Trophoblast cell (in vitro differentiated cells and primary cell): ENCODE results near the gene SEL1L.

Experiments used
- DNase-seq, 2 donors: peaks; one replicate each; pipeline ENCODE4 v3.0.0-alpha.2; 2016
- H2AFZ ChIP-seq: 2 replicates; pipeline ENCODE4 v1.6.1; 2013; ENCODE audit warnings: low read length, moderate library complexity, mild to moderate bottlenecking; ENCODE audit not compliant: insufficient read depth, poor library complexity
- H2AK5ac ChIP-seq: 2 replicates; pipeline ENCODE4 v1.6.1; 2013; ENCODE audit warnings: mild to moderate bottlenecking, low read length
- H2BK120ac ChIP-seq: 2 replicates; pipeline ENCODE4 v1.6.1; 2013; ENCODE audit warnings: low read length, mild to moderate bottlenecking, moderate library complexity; ENCODE audit not compliant: insufficient read depth, poor library complexity
- H2BK12ac ChIP-seq: 2 replicates; pipeline ENCODE4 v1.6.1; 2013; ENCODE audit warnings: mild to moderate bottlenecking, low read length, moderate library complexity
- H2BK5ac ChIP-seq: 2 replicates; pipeline ENCODE4 v1.6.1; 2013; ENCODE audit warnings: low read length, low read depth, moderate library complexity, mild to moderate bottlenecking; ENCODE audit not compliant: poor library complexity
- H3K14ac ChIP-seq: 2 replicates; pipeline ENCODE4 v1.6.1; 2013; ENCODE audit warnings: mild to moderate bottlenecking, low read length
- H3K18ac ChIP-seq: 2 replicates; pipeline ENCODE4 v1.6.1; 2013; ENCODE audit warnings: mild to moderate bottlenecking, low read length
- H3K23ac ChIP-seq: 2 replicates; pipeline ENCODE4 v1.6.1; 2013; ENCODE audit warnings: low read length
- H3K27ac ChIP-seq: 2 replicates; pipeline ENCODE4 v1.5.1; 2013; ENCODE audit warnings: low read depth, mild to moderate bottlenecking, inconsistent platforms, low read length, moderate library complexity
- H3K27me3 ChIP-seq: 2 replicates; pipeline ENCODE4 v1.6.1; 2013; ENCODE audit warnings: inconsistent platforms, mild to moderate bottlenecking, low read length, moderate library complexity; ENCODE audit not compliant: insufficient read depth
- H3K36me3 ChIP-seq, 2 experiments: 1 replicate in 1 of 2; 2 replicates in 1 of 2; pipeline ENCODE4 v1.6.1; 2013; ENCODE audit warnings: low read length in 2 of 2, mild to moderate bottlenecking in 2 of 2, moderate library complexity in 1 of 2; ENCODE audit not compliant: insufficient read depth in 2 of 2, control insufficient read depth in 1 of 2
- H3K4ac ChIP-seq: 2 replicates; pipeline ENCODE4 v1.6.1; 2013; ENCODE audit warnings: low read depth, mild to moderate bottlenecking, low read length, moderate library complexity
- H3K4me1 ChIP-seq, 2 experiments: 1 replicate in 1 of 2; 2 replicates in 1 of 2; pipeline ENCODE4 v1.6.1; 2013; ENCODE audit warnings: low read length in 2 of 2, mild to moderate bottlenecking in 2 of 2, moderate library complexity in 1 of 2; ENCODE audit not compliant: insufficient read depth in 2 of 2, control insufficient read depth in 1 of 2
- H3K4me2 ChIP-seq: 2 replicates; pipeline ENCODE4 v1.6.1; 2013; ENCODE audit warnings: inconsistent platforms, mild to moderate bottlenecking, low read length, moderate library complexity
- H3K4me3 ChIP-seq: 2 replicates; pipeline ENCODE4 v1.5.1; 2013; ENCODE audit warnings: mild to moderate bottlenecking, low read depth, low read length, inconsistent platforms
- H3K79me1 ChIP-seq: one replicate; pipeline ENCODE4 v1.6.1; 2013; ENCODE audit warnings: low read length
- H3K79me2 ChIP-seq: 2 replicates; pipeline ENCODE4 v1.6.1; 2013; ENCODE audit warnings: low read length, mild to moderate bottlenecking; ENCODE audit not compliant: control insufficient read depth, insufficient read depth, poor library complexity
- H3K9ac ChIP-seq: 2 replicates; pipeline ENCODE4 v1.6.1; 2013; ENCODE audit warnings: mild to moderate bottlenecking, low read length
- H3K9me3 ChIP-seq: 2 replicates; pipeline ENCODE4 v1.6.1; 2013; ENCODE audit warnings: low read depth, mild to moderate bottlenecking, control low read depth, inconsistent platforms, low read length; ENCODE audit not compliant: insufficient read depth
- H4K12ac ChIP-seq: 2 replicates; pipeline ENCODE4 v1.6.1; 2013; ENCODE audit warnings: low read depth, mild to moderate bottlenecking, low read length, moderate library complexity
- H4K8ac ChIP-seq: 2 replicates; pipeline ENCODE4 v1.6.1; 2013; ENCODE audit warnings: low read depth, mild to moderate bottlenecking, low read length, moderate library complexity
- H4K91ac ChIP-seq: one replicate; pipeline ENCODE4 v1.6.1; 2013; ENCODE audit warnings: low read depth, mild to moderate bottlenecking, low read length, moderate library complexity
- WGBS: extraction: QIAGEN DNeasy Blood & Tissue Kit; methylation state at CpG from one replicate; pipeline ENCODE4 v1.1.7; 2013; ENCODE audit warnings: missing lambda C conversion rate; ENCODE audit not compliant: insufficient read length, insufficient coverage; ENCODE audit errors: extremely low coverage; 5-methylcytosine and 5-hydroxymethylcytosine counted together

Gene SEL1L

GRCh38 chr14:81427348-81428058 lies 106.2 kb downstream of the SEL1L start:
- H2BK120ac ChIP-seq: no peak overlapping the region
- peaks cover 6 to 7% of the 10 kb centered on the region in 2 experiments for H3K4me1 ChIP-seq
- no peak overlapping the region for H4K12ac ChIP-seq
- no peak overlapping the region for H4K8ac ChIP-seq
- H3K27ac ChIP-seq: no peak overlapping the region
- H4K91ac ChIP-seq: no peak overlapping the region
- no peaks in the 10 kb centered on the region for H3K36me3 ChIP-seq
- peaks cover 5% of the 10 kb centered on the region for H3K79me2 ChIP-seq
- H2AK5ac ChIP-seq: no peak overlapping the region
- H3K9me3 ChIP-seq: no peaks in the 10 kb centered on the region
- no peak overlapping the region for H3K9ac ChIP-seq
- WGBS: no CpG with 5 or more reads among the region's 8 CpGs
- no peak overlapping the region for H3K4me3 ChIP-seq
- no peak overlapping the region for H3K23ac ChIP-seq
- H3K4ac ChIP-seq: peak overlapping the region; percentile 34
- H2BK5ac ChIP-seq: no peak overlapping the region
- H3K79me1 ChIP-seq: no peaks in the 10 kb centered on the region
- H2BK12ac ChIP-seq: no peak overlapping the region
- no peak overlapping the region for H3K14ac ChIP-seq
- no peaks in the 10 kb centered on the region for H3K27me3 ChIP-seq
- H3K18ac ChIP-seq: no peak overlapping the region
- H3K4me2 ChIP-seq: no peak overlapping the region
- no peak for DNase-seq
- no peak overlapping the region for H2AFZ ChIP-seq

DNA sequence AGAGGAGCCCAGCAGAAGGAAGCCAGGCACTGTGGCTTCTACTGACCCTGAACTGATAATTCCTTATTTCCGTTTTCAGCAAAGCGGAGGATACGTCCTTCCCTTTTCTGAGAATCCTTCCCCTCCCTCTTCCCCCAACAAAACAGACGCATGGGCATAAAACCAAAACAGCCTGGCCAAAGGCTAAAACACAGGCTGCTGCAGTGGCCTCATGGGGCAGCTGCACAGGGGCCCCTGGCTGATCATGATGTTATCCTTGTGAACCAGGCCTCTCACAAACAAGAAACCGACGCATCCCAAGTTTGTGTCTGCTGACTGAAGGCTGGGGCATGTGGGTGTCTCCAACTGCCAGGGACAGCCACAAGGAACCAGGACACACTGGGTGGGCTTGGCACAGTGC lies 110.1 kb downstream of the SEL1L start:
- H2BK12ac ChIP-seq: no peak overlapping the region
- H3K79me2 ChIP-seq: peaks cover 2% of the 10 kb centered on the region
- H3K4me1 ChIP-seq: peaks cover 6 to 7% of the 10 kb centered on the region in 2 experiments
- DNase-seq: no peak
- no peak overlapping the region for H2AK5ac ChIP-seq
- H3K4me3 ChIP-seq: no peak overlapping the region
- no peak overlapping the region for H2AFZ ChIP-seq
- no CpG with 5 or more reads among the region's 6 CpGs for WGBS
- no peaks in the 10 kb centered on the region for H3K36me3 ChIP-seq
- H3K4me2 ChIP-seq: no peak overlapping the region
- no peak overlapping the region for H3K18ac ChIP-seq
- no peaks in the 10 kb centered on the region for H3K27me3 ChIP-seq
- no peak overlapping the region for H2BK5ac ChIP-seq
- H4K12ac ChIP-seq: no peak overlapping the region
- H3K4ac ChIP-seq: no peak overlapping the region
- H3K9ac ChIP-seq: no peak overlapping the region
- H3K9me3 ChIP-seq: peaks cover 1% of the 10 kb centered on the region
- H4K8ac ChIP-seq: no peak overlapping the region
- H3K79me1 ChIP-seq: no peaks in the 10 kb centered on the region
- H3K14ac ChIP-seq: no peak overlapping the region
- H2BK120ac ChIP-seq: no peak overlapping the region
- no peak overlapping the region for H3K27ac ChIP-seq
- no peak overlapping the region for H3K23ac ChIP-seq
- no peak overlapping the region for H4K91ac ChIP-seq
